Effector memory CD4-positive, alpha-beta T cell (primary cell): ENCODE measurements around the gene BCAS4.

Experiments used
- DNase-seq, 3 donors: peaks; one replicate each; pipeline ENCODE4 v3.0.0-alpha.2; 2020
- H3K27ac ChIP-seq: 2 replicates; pipeline ENCODE4 v1.7.0; 2013; ENCODE audit warnings: mild to moderate bottlenecking, low read length, moderate library complexity; ENCODE audit not compliant: insufficient read depth, poor library complexity, severe bottlenecking
- H3K27me3 ChIP-seq: replicated peaks from 2 replicates; pipeline ENCODE4 v1.7.0; 2013; ENCODE audit warnings: mild to moderate bottlenecking, low read length; ENCODE audit not compliant: insufficient read depth, control insufficient read depth, poor library complexity, severe bottlenecking
- H3K36me3 ChIP-seq: 2 replicates; pipeline ENCODE4 v1.7.0; 2013; ENCODE audit warnings: mild to moderate bottlenecking, low read length, moderate library complexity; ENCODE audit not compliant: control insufficient read depth, insufficient read depth
- H3K4me1 ChIP-seq: 2 replicates; pipeline ENCODE4 v1.7.0; 2013; ENCODE audit warnings: low read length, mild to moderate bottlenecking; ENCODE audit not compliant: control insufficient read depth, insufficient read depth, poor library complexity, severe bottlenecking
- H3K4me3 ChIP-seq: 2 replicates; pipeline ENCODE4 v1.7.0; 2013; ENCODE audit warnings: low read length, low read depth, mild to moderate bottlenecking; ENCODE audit not compliant: insufficient read depth, poor library complexity, severe bottlenecking
- H3K9me3 ChIP-seq: 2 replicates; pipeline ENCODE4 v1.7.0; 2013; ENCODE audit warnings: mild to moderate bottlenecking, low read length, moderate library complexity; ENCODE audit not compliant: control insufficient read depth

Gene BCAS4

GRCh38 chr20:50904067-50904570 is 109.3 kb downstream of the BCAS4 start:
- no peaks in the 10 kb centered on the region for H3K27me3 ChIP-seq
- H3K36me3 ChIP-seq, result peaks cover 18% of the 10 kb centered on the region
- no peak overlapping the region for H3K27ac ChIP-seq
- no peaks in the 10 kb centered on the region for H3K9me3 ChIP-seq
- no peak overlapping the region for H3K4me3 ChIP-seq
- DNase-seq, result no peak
- no peaks in the 10 kb centered on the region for H3K4me1 ChIP-seq

GRCh38 chr20:50909413-50909812 is 114.6 kb downstream of the BCAS4 start:
- DNase-seq, result no peak

DNA sequence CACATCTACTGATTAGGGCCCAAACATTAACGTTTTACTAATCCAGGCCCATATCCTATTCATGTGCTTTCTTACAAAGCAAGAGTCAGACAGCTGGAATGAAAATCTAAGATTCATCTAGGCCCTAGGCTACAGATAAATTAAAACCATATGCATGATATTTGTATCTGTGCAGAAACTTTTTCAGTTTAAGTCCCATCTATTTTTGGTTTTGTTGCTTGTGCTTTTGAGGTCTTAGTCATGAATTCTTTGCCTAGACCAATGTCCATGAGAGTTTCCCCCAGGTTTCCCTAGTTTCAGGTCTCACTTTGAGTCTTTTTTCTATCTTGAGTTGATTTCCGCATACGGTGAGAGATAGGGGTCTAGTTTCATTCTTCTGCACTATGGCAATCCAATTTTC is 116.2 kb downstream of the BCAS4 start:
- peaks cover 6% of the 10 kb centered on the region for H3K4me1 ChIP-seq
- H3K36me3 ChIP-seq, result no peaks in the 10 kb centered on the region
- H3K27ac ChIP-seq, result no peak overlapping the region
- no peaks in the 10 kb centered on the region for H3K9me3 ChIP-seq
- H3K27me3 ChIP-seq, result no peaks in the 10 kb centered on the region
- DNase-seq, result no peak
- H3K4me3 ChIP-seq, result no peak overlapping the region

More at GRCh38 chr20:50909413-50909812, 114.6 kb downstream of the BCAS4 start:
- no peaks in the 10 kb centered on the region for H3K27me3 ChIP-seq
- H3K4me1 ChIP-seq, result no peaks in the 10 kb centered on the region
- no peaks in the 10 kb centered on the region for H3K36me3 ChIP-seq
- H3K4me3 ChIP-seq, result no peak overlapping the region
- H3K9me3 ChIP-seq, result no peaks in the 10 kb centered on the region
- H3K27ac ChIP-seq, result no peak overlapping the region

DNA sequence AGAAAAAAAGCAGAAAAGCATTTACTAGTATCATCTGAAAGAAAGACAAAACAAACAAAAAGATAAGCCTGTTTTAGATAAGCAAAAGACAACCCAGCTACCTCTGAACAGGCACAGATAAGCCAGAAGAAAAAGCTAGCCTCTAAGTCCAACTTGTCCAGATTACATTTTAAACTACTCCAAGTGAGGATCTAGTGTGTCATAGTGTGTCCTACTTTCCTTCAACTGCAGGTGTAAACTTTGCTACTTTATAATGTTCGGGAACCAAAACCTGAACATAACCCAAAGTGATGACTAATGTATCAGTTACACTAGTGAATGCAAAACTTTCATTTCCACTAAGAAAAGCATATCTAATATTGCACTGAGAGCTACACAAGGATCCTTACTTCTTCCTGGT is 116.9 kb downstream of the BCAS4 start:
- no peaks in the 10 kb centered on the region for H3K9me3 ChIP-seq
- H3K27me3 ChIP-seq, result no peaks in the 10 kb centered on the region
- peaks cover 6% of the 10 kb centered on the region for H3K4me1 ChIP-seq
- no peaks in the 10 kb centered on the region for H3K36me3 ChIP-seq
- no peak for DNase-seq
- H3K27ac ChIP-seq, result no peak overlapping the region
- H3K4me3 ChIP-seq, result no peak overlapping the region

- no peak for DNase-seq
- H3K36me3 ChIP-seq, result no peaks in the 10 kb centered on the region
- H3K27me3 ChIP-seq, result no peaks in the 10 kb centered on the region
- no peak overlapping the region for H3K4me3 ChIP-seq
- H3K27ac ChIP-seq, result no peak overlapping the region
- H3K4me1 ChIP-seq, result peaks cover 15% of the 10 kb centered on the region
- no peaks in the 10 kb centered on the region for H3K9me3 ChIP-seq
These were observed 119.0 kb downstream of the BCAS4 start for GRCh38 chr20:50913690-50914375.

DNA sequence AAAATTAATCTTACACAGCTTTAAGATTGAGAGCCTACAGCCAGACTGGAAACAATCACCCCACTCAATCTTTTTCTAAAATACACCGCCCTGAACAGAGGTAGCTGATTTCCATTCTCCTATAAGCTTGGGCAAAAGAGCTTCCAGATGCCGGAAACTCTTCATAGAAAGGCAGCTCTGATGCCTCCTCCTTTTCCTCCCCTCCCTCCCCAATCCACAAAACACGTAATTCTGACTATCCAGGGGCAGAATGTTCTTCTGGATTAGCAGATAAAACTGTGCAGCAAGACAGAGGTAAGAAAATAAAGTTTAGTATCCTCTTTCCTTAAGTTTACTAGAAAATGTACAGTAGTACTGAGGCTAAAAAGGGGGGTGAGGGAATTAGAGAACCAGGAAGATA is 120.6 kb downstream of the BCAS4 start:
- Histone ChIP-seq H3K27ac (no peak overlapping the region), H3K4me3 (no peak overlapping the region), H3K4me1 (peaks cover 15% of the 10 kb centered on the region), H3K36me3 (no peaks in the 10 kb centered on the region), H3K27me3 (no peaks in the 10 kb centered on the region), H3K9me3 (no peaks in the 10 kb centered on the region)
- no peak for DNase-seq

- no peak for DNase-seq
- Histone ChIP-seq H3K27me3 (no peaks in the 10 kb centered on the region), H3K4me3 (no peak overlapping the region), H3K9me3 (no peaks in the 10 kb centered on the region), H3K4me1 (peaks cover 15% of the 10 kb centered on the region), H3K27ac (no peak overlapping the region), H3K36me3 (no peaks in the 10 kb centered on the region)
These were observed 121.4 kb downstream of the BCAS4 start for GRCh38 chr20:50916257-50916656.

GRCh38 chr20:50916934-50917333 is 122.1 kb downstream of the BCAS4 start:
- no peak overlapping the region for H3K27ac ChIP-seq
- H3K4me3 ChIP-seq, result no peak overlapping the region
- no peaks in the 10 kb centered on the region for H3K9me3 ChIP-seq
- no peak for DNase-seq
- no peaks in the 10 kb centered on the region for H3K27me3 ChIP-seq
- no peaks in the 10 kb centered on the region for H3K36me3 ChIP-seq
- H3K4me1 ChIP-seq, result peaks cover 22% of the 10 kb centered on the region

GRCh38 chr20:50918403-50918802 is 123.5 kb downstream of the BCAS4 start:
- Histone ChIP-seq H3K4me1 (peaks cover 32% of the 10 kb centered on the region), H3K4me3 (no peak overlapping the region), H3K27ac (no peak overlapping the region), H3K36me3 (no peaks in the 10 kb centered on the region), H3K27me3 (no peaks in the 10 kb centered on the region), H3K9me3 (no peaks in the 10 kb centered on the region)
- DNase-seq, result no peak

DNA sequence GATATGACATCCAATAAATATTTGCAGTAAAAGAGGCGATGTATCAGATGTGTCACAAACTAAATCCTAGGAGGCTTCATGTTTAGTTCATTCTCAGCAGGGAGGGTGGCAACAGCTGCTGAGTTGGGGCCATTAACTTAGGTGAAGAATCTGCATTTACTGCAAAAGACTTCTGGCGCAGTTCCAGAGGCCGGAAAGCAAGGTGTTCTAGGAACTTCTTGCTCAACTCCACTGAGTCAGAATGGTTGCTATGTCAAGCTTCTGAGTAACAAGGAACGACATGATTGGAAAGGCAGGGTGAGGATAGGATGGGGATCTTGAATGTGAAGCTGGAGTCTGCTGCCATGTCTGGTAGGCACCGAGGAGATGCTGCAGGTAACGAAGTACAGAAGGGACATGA is 124.7 kb downstream of the BCAS4 start:
- Histone ChIP-seq H3K27ac (no peak overlapping the region), H3K4me3 (no peak overlapping the region), H3K9me3 (no peaks in the 10 kb centered on the region), H3K4me1 (peaks cover 32% of the 10 kb centered on the region), H3K36me3 (no peaks in the 10 kb centered on the region), H3K27me3 (no peaks in the 10 kb centered on the region)
- DNase-seq, result no peak
